ENCODE data around the gene BAMBI. TPM values are rescaled to one million over a fixed set of nuclear protein-coding genes. Genes with fewer than 3 reads are reported as not detected.

The BAMBI gene
- total and polyA plus RNA-seq, 4 donors = 4.8 to 34.5 (median 18.5) TPM

- ATAC-seq (ENCODE audit: low FRiP score) (peak; percentile 86), DNase-seq (peak; percentile 70 to 91)
- Histone ChIP-seq H3K27me3 (ENCODE audit: control insufficient read depth in 1 of 2, insufficient read depth in 2 of 2, low read length in 1 of 2) (no peaks in the 10 kb centered on the region), H3K9me3 (ENCODE audit: control insufficient read depth, low read length) (no peaks in the 10 kb centered on the region), H3K36me3 (ENCODE audit: control insufficient read depth in 1 of 2, insufficient read depth in 2 of 2, low read length in 1 of 2) (no peaks in the 10 kb centered on the region), H3K4me3 (ENCODE audit: low read length in 2 of 2) (peak overlapping the region; percentile 44 to 49), H3K27ac (ENCODE audit: low read depth in 1 of 2, low read length in 2 of 2) (no peak overlapping the region), H3K4me1 (ENCODE audit: control insufficient read depth in 1 of 2, insufficient read depth in 2 of 2, low read length in 2 of 2) (no peaks in the 10 kb centered on the region)
- intact Hi-C loops (cut with DNase I) = no loop called here
- 1% methylated on average over 53 to 59 of the region's 59 CpGs for WGBS, 2 donors
These were observed 8.7 kb upstream of the BAMBI start for GRCh38 chr10:28668363-28669226.

DNA sequence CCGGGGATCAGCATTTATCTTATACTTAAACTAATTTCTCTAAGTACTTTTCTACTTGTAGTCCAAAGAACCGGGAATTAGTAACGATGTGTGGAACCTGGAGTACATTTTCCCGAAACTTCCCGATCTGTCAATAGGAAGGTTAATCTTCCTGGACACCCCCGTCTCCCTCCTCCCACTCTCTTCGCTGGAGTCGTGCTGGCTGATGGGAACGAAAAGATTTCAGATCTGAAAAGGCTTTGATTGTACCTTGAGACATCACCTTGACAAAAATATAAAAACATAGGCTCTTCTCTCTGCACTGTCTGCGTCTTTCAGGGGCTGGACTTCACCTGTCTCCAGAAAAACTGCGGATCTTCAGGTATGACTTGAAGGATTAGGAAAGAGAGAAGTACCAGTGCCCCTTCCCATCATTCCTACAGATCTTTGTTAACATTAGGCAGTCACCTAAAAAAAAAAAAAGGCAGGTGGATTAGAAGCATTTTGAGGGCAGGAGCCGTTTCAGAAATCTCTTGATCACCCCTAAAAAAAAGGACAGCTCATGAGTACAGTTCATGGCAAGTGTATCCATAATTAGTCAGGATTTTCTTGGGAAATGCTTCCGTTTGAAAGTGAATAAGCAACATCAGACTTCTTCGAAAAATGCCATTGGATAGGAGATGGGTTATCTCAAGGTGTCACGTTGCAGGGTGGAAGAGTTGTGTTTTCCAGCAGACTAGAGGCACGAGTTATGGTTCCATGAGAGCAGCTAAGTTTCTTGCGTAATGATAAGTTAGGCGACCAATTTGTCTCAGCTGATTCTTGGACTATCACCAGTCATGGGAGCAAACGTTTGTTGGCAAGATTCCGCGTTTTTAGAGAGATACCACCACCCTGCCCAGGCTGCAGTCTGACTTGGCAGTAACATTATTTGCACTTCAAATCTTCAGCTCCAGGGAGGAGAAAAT is 7.8 kb upstream of the BAMBI start:
- no peaks in the 10 kb centered on the region for H3K9me3 ChIP-seq (ENCODE audit: control insufficient read depth, low read length)
- ATAC-seq (ENCODE audit: low FRiP score) = no peak
- H3K27ac ChIP-seq (ENCODE audit: low read depth in 1 of 2, low read length in 2 of 2) = no peak overlapping the region
- intact Hi-C loops (cut with DNase I) = loop anchor here in 1 of 2 donors (10.0 kb wide), 1 partner anchor 235 kb away; no protein-coding TSS in a partner anchor
- DNase-seq = no peak
- no peaks in the 10 kb centered on the region for H3K4me1 ChIP-seq (ENCODE audit: control insufficient read depth in 1 of 2, insufficient read depth in 2 of 2, low read length in 2 of 2)
- H3K36me3 ChIP-seq (ENCODE audit: control insufficient read depth in 1 of 2, insufficient read depth in 2 of 2, low read length in 1 of 2) = no peaks in the 10 kb centered on the region
- peak overlapping the region; percentile 44 to 49 for H3K4me3 ChIP-seq (ENCODE audit: low read length in 2 of 2)
- no peaks in the 10 kb centered on the region for H3K27me3 ChIP-seq (ENCODE audit: control insufficient read depth in 1 of 2, insufficient read depth in 2 of 2, low read length in 1 of 2)
- 41 to 42% methylated on average over 21 of the region's 21 CpGs for WGBS, 2 donors

DNA sequence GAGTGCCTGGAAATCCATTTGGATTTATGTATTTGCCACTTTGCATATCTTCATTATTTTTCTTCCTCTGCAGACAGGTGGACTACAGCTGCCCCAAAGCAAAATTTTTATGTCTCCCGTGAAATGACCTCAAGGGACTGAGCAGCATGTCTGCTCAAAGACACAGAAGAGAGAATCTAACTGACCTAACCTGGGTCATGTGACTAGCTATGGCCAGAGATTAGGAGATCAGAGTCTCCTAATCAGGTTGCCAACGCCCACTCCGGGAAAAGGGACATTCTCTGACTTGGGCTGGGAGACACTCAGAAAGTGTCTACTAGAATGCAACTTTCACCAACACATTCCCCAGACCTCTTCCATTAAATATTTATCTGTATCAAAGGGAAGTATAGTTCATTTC is 2.5 kb upstream of the BAMBI start:
- no peaks in the 10 kb centered on the region for H3K9me3 ChIP-seq (ENCODE audit: control insufficient read depth, low read length)
- ATAC-seq (ENCODE audit: low FRiP score) = no peak
- H3K27ac ChIP-seq (ENCODE audit: low read depth in 1 of 2, low read length in 2 of 2) = no peak overlapping the region
- DNase-seq = no peak
- 89% methylated on average over 3 of the region's 3 CpGs for WGBS, 2 donors
- H3K27me3 ChIP-seq (ENCODE audit: control insufficient read depth in 1 of 2, insufficient read depth in 2 of 2, low read length in 1 of 2) = no peaks in the 10 kb centered on the region
- intact Hi-C loops (cut with DNase I) = loop anchor here (5.0 to 10.0 kb wide), 4 partner anchors 133 to 318 kb away; no protein-coding TSS in a partner anchor
- no peak overlapping the region for H3K4me3 ChIP-seq (ENCODE audit: low read length in 2 of 2)
- H3K36me3 ChIP-seq (ENCODE audit: control insufficient read depth in 1 of 2, insufficient read depth in 2 of 2, low read length in 1 of 2) = no peaks in the 10 kb centered on the region
- H3K4me1 ChIP-seq (ENCODE audit: control insufficient read depth in 1 of 2, insufficient read depth in 2 of 2, low read length in 2 of 2) = no peaks in the 10 kb centered on the region

DNA sequence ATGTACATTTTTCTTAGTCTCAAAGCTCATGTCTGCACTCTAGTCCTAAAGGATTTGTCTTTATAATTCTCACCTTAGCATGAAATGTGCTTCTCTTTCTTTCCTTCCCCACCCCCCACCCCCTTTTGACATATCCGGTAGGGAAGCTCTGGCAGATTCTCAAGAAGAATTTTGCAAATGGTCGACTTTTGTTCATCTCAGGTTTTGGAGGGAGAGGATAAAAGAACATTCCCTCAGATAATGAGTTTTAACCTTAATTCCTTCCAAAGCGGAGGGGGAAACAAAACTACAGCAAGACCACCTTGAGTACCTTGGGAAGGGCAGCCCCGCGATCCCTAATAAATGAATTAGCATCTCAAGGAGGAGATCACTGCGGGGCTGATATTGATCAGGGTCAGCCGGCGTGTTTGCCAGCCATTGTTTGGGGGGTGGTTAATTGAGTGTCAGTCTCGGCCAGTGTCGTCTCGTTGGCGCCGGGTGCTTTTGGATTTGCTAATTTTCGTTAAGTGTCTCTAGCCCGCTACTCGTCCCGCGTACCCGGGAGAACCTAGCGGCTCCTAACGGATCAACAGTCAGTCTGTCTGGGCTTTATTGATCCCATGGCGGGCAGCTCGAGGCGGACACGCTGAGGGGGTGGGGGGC is 874 bp upstream of the BAMBI start:
- Histone ChIP-seq H3K4me3 (ENCODE audit: low read length in 2 of 2) (peak overlapping the region; percentile 46 to 76), H3K27me3 (ENCODE audit: control insufficient read depth in 1 of 2, insufficient read depth in 2 of 2, low read length in 1 of 2) (no peaks in the 10 kb centered on the region), H3K4me1 (ENCODE audit: control insufficient read depth in 1 of 2, insufficient read depth in 2 of 2, low read length in 2 of 2) (no peaks in the 10 kb centered on the region), H3K9me3 (ENCODE audit: control insufficient read depth, low read length) (no peaks in the 10 kb centered on the region), H3K27ac (ENCODE audit: low read depth in 1 of 2, low read length in 2 of 2) (no peak overlapping the region), H3K36me3 (ENCODE audit: control insufficient read depth in 1 of 2, insufficient read depth in 2 of 2, low read length in 1 of 2) (no peaks in the 10 kb centered on the region)
- peak in 1 of 2 donors; percentile 80 for DNase-seq
- intact Hi-C loops (cut with DNase I) = loop anchor here (5.0 to 10.0 kb wide), 4 partner anchors 131 to 316 kb away; no protein-coding TSS in a partner anchor
- ATAC-seq (ENCODE audit: low FRiP score) = no peak
- 15 to 16% methylated on average over 25 of the region's 25 CpGs for WGBS, 2 donors

DNA sequence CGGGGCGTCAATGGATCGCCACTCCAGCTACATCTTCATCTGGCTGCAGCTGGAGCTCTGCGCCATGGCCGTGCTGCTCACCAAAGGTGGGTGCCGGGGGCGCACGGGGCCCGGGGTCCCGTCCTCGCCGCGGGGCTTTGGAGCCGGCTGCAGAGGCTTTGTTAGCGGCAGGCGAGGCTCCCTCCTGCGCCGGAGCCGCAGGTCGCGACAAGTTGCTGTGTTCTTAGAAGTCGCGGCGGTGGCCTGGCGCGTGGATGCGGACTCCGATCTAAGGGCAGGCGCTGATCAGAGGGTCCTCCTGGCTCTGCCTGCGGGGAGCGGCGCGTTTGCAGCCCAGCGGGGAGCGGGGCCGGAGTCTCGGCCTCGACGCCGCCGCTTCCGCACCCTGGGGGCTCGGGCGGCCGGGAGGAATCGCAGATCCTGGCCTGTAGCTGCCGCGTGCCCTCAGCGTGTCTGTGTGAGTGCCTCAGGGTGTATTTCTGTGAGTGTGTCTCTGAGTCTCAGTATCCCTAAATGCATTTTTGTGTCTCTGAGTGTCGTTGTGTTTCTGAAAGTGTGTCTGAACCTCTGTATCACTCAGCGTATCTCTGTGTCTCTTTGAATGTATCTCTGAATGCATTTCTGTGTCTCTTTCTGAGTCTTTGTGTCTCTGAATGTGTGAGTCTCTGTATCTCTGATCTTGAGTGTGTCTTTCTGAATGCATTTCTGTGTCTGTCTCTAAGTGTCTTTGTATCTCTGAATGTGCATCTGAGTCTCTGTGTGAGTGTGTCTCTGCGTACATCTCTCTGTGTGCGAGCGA is 766 bp downstream of the BAMBI start:
- peak overlapping the region; percentile 96 for H3K4me3 ChIP-seq (ENCODE audit: low read length in 2 of 2)
- intact Hi-C loops (cut with DNase I) = loop anchor here (1.0 to 10.0 kb wide), 5 partner anchors 129 to 314 kb away; no protein-coding TSS in a partner anchor
- 0 to 1% methylated on average over 53 to 54 of the region's 54 CpGs for WGBS, 2 donors
- H3K36me3 ChIP-seq (ENCODE audit: control insufficient read depth in 1 of 2, insufficient read depth in 2 of 2, low read length in 1 of 2) = peaks cover 0 to 4% of the 10 kb centered on the region in 2 donors
- no peaks in the 10 kb centered on the region for H3K27me3 ChIP-seq (ENCODE audit: control insufficient read depth in 1 of 2, insufficient read depth in 2 of 2, low read length in 1 of 2)
- no peaks in the 10 kb centered on the region for H3K9me3 ChIP-seq (ENCODE audit: control insufficient read depth, low read length)
- DNase-seq = peak; percentile 58 to 83
- peak overlapping the region; percentile 29 to 85 for H3K27ac ChIP-seq (ENCODE audit: low read depth in 1 of 2, low read length in 2 of 2)
- ATAC-seq (ENCODE audit: low FRiP score) = peak; percentile 45
- H3K4me1 ChIP-seq (ENCODE audit: control insufficient read depth in 1 of 2, insufficient read depth in 2 of 2, low read length in 2 of 2) = no peaks in the 10 kb centered on the region

- Histone ChIP-seq H3K4me3 (ENCODE audit: low read length in 2 of 2) (peak overlapping the region; percentile 96), H3K4me1 (ENCODE audit: control insufficient read depth in 1 of 2, insufficient read depth in 2 of 2, low read length in 2 of 2) (no peaks in the 10 kb centered on the region), H3K27ac (ENCODE audit: low read depth in 1 of 2, low read length in 2 of 2) (peak overlapping the region; percentile 29 to 65), H3K36me3 (ENCODE audit: control insufficient read depth in 1 of 2, insufficient read depth in 2 of 2, low read length in 1 of 2) (peaks cover 0 to 4% of the 10 kb centered on the region in 2 donors), H3K27me3 (ENCODE audit: control insufficient read depth in 1 of 2, insufficient read depth in 2 of 2, low read length in 1 of 2) (no peaks in the 10 kb centered on the region), H3K9me3 (ENCODE audit: control insufficient read depth, low read length) (no peaks in the 10 kb centered on the region)
- DNase-seq (no peak), ATAC-seq (ENCODE audit: low FRiP score) (no peak)
- intact Hi-C loops (cut with DNase I) = loop anchor here (5.0 to 10.0 kb wide), 4 partner anchors 128 to 313 kb away; no protein-coding TSS in a partner anchor
- 0 to 3% methylated on average over 12 of the region's 12 CpGs for WGBS, 2 donors
These were observed 1.6 kb downstream of the BAMBI start for GRCh38 chr10:28678687-28679457.

- intact Hi-C loops (cut with DNase I) = loop anchor here (2.0 to 10.0 kb wide), 6 partner anchors 38 to 313 kb away; no protein-coding TSS in a partner anchor
- ATAC-seq (ENCODE audit: low FRiP score) (no peak), DNase-seq (no peak)
- H3K27me3 ChIP-seq (ENCODE audit: control insufficient read depth in 1 of 2, insufficient read depth in 2 of 2, low read length in 1 of 2) = no peaks in the 10 kb centered on the region
- no peaks in the 10 kb centered on the region for H3K4me1 ChIP-seq (ENCODE audit: control insufficient read depth in 1 of 2, insufficient read depth in 2 of 2, low read length in 2 of 2)
- peak overlapping the region; percentile 7 to 35 for H3K27ac ChIP-seq (ENCODE audit: low read depth in 1 of 2, low read length in 2 of 2)
- H3K4me3 ChIP-seq (ENCODE audit: low read length in 2 of 2) = peak overlapping the region; percentile 96
- peaks cover 0 to 4% of the 10 kb centered on the region in 2 donors for H3K36me3 ChIP-seq (ENCODE audit: control insufficient read depth in 1 of 2, insufficient read depth in 2 of 2, low read length in 1 of 2)
- 1% methylated on average over 15 of the region's 15 CpGs for WGBS, 2 donors
- no peaks in the 10 kb centered on the region for H3K9me3 ChIP-seq (ENCODE audit: control insufficient read depth, low read length)
These were observed 2.4 kb downstream of the BAMBI start for GRCh38 chr10:28679581-28680357.

Data from aorta (tissue), 5 donors.